AG09309 (cell line): ENCODE data around the gene BATF.

Experiments used
- DNase-seq: peaks from one replicate; pipeline ENCODE4 v3.0.0-alpha.2; 2010; ENCODE audit warnings: low read depth
- H3K4me3 ChIP-seq: 2 replicates; pipeline ENCODE4 v1.5.1; 2011; ENCODE audit warnings: mild to moderate bottlenecking, low read depth, low read length, moderate library complexity; ENCODE audit not compliant: control insufficient read depth
- CTCF ChIP-seq: IDR thresholded peaks from 2 replicates; pipeline ENCODE4 v1.5.1; 2011; ENCODE audit warnings: mild to moderate bottlenecking, low read depth, low read length, inconsistent platforms; ENCODE audit not compliant: insufficient read depth, control insufficient read depth; ENCODE audit errors: missing control alignments

BATF gene

GRCh38 chr14:75572104-75572503 lies 49.8 kb downstream of the BATF start:
- no peak for TF ChIP-seq CTCF
- no peak overlapping the region for H3K4me3 ChIP-seq
- no peak for DNase-seq

GRCh38 chr14:75577090-75577489 lies 54.8 kb downstream of the BATF start:
- DNase-seq: no peak
- no peak for TF ChIP-seq CTCF
- no peak overlapping the region for H3K4me3 ChIP-seq

GRCh38 chr14:75577729-75578101 lies 55.4 kb downstream of the BATF start:
- TF ChIP-seq CTCF: peak; percentile 87
- peak overlapping the region; percentile 59 for H3K4me3 ChIP-seq
- peak; percentile 27 for DNase-seq

GRCh38 chr14:75578102-75578785 lies 56.0 kb downstream of the BATF start, which contains the start of gene FLVCR2:
Gene FLVCR2, plus strand, starts transcription at chr14:75578620. Its CDS starts 353 bp downstream, at chr14:75578973.
- no peak for TF ChIP-seq CTCF
- H3K4me3 ChIP-seq: peak within 1 kb of the TSS; percentile 59
- DNase-seq: no peak

GRCh38 chr14:75578786-75579337 lies 56.6 kb downstream of the BATF start:
- no peak for DNase-seq
- peak overlapping the region; percentile 59 for H3K4me3 ChIP-seq
- no peak for TF ChIP-seq CTCF

GRCh38 chr14:75579338-75579864 lies 57.1 kb downstream of the BATF start:
- DNase-seq: no peak
- H3K4me3 ChIP-seq: no peak overlapping the region
- no peak for TF ChIP-seq CTCF
